ENCODE results near the gene NPLOC4.

- no peak for TF ChIP-seq GABPA (IDR thresholded peaks at IDR 0.05; ENCODE audit: low read depth)
- TF ChIP-seq, protein P1, sequence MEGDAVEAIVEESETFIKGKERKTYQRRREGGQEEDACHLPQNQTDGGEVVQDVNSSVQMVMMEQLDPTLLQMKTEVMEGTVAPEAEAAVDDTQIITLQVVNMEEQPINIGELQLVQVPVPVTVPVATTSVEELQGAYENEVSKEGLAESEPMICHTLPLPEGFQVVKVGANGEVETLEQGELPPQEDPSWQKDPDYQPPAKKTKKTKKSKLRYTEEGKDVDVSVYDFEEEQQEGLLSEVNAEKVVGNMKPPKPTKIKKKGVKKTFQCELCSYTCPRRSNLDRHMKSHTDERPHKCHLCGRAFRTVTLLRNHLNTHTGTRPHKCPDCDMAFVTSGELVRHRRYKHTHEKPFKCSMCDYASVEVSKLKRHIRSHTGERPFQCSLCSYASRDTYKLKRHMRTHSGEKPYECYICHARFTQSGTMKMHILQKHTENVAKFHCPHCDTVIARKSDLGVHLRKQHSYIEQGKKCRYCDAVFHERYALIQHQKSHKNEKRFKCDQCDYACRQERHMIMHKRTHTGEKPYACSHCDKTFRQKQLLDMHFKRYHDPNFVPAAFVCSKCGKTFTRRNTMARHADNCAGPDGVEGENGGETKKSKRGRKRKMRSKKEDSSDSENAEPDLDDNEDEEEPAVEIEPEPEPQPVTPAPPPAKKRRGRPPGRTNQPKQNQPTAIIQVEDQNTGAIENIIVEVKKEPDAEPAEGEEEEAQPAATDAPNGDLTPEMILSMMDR (IDR thresholded peaks at IDR 0.05; ENCODE audit: insufficient read depth, low read length), result no peak
- TF ChIP-seq SPI1 (IDR thresholded peaks at IDR 0.05; ENCODE audit: borderline replicate concordance, low read depth), result no peak
Measured at GRCh38 chr17:81524039-81524864, 112.7 kb downstream of the NPLOC4 start.

Measured in HL-60 (cell line).